ENCODE measurements around the gene PTPRN2.

GRCh38 chr7:157954901-157955300, 632.7 kb downstream of the PTPRN2 start:
- TF ChIP-seq EZH2 (IDR thresholded peaks at IDR 0.05; ENCODE audit: low read length, missing control alignments) (no peak), CTCF (conservative IDR thresholded peaks at IDR 0.05 in 1 of 2, IDR thresholded peaks at IDR 0.05 in 1 of 2; ENCODE audit: low read depth in 1 of 2, low read length in 2 of 2) (no peak)

Data from fibroblast of lung (primary cell).